Upper lobe of left lung (tissue), 4 donors: Measurements from ENCODE around the gene CALHM4.

Experiments
- CTCF ChIP-seq, 6 experiments: fragments of 450-650 bp in 4 of 6; fragments of 200-600 bp in 2 of 6; sonication (generic) in 2 of 6; IDR thresholded peaks; one replicate each; pipeline ENCODE4 v1.5.1; 2016 to 2019; ENCODE audit warnings: antibody characterized with exemption in 6 of 6
- POLR2A ChIP-seq, 4 donors: fragments of 450-650 bp; IDR thresholded peaks; one replicate each; pipeline ENCODE4 v1.5.1; 2016 to 2017; ENCODE audit warnings: antibody characterized with exemption in 4 of 4, mild to moderate bottlenecking in 2 of 4
- POLR2AphosphoS5 ChIP-seq, 2 donors: sonication (generic); formaldehyde crosslinking; IDR thresholded peaks; one replicate each; pipeline ENCODE4 v1.5.1; 2017; ENCODE audit warnings: antibody characterized with exemption in 2 of 2

- no peak for TF ChIP-seq CTCF (IDR thresholded peaks at IDR 0.05)
- TF ChIP-seq POLR2A (IDR thresholded peaks at IDR 0.05), result no peak
- TF ChIP-seq POLR2AphosphoS5 (IDR thresholded peaks at IDR 0.05), result no peak
Measured at GRCh38 chr6:116595247-116595646, 41.7 kb downstream of the CALHM4 start.
